ENCODE results near the gene SIGLEC1. TPM values are rescaled to one million over a fixed set of nuclear protein-coding genes. Genes with fewer than 3 reads are reported as not detected.

SIGLEC1 gene
- total and polyA plus RNA-seq, 8 donors: 0.09 to 3.7 (median 1.7) TPM

DNA sequence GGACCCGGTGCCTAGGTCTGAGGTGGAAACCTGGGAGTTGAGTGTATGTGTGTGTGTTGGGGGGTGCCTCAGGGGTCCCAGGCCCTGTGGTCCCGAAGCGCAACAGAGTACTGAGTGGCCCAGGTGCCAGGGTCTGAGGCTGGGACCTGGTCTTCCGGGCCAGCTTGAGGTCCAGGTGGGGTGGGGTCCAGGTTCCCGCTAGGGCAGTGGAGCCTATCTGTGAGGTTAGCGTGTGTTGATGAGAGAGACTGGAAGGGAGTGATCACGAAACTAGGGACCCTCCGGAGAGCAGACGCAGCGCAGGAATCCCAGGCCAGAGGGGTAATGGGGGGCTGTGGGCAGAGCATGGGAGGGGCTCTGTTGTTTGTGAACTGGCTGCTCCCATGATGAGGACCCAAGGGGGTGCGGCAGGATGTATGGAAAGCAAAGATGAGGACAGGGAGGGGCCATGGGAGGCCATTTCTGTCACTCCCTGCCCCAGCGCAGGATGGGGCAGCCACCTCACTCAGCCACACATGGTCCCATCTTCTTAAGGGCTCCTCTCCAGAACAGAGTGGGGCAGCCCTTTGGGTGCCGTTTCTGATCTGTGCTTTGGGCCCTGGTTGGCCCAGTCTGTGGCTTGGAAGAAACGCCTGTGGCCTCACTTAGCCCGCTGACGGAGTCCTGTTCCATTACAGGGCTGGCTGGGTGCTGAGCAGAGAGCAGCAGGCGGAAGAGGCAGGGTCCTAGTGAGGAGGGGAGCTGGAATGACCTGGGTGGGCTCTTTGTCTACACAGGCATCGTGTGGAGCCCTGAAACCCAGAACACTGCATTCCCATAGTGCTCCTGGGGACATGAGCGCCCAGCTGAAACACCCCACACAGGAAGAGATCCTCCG lies 21.0 kb upstream of the SIGLEC1 start:
- TF ChIP-seq, protein P1, sequence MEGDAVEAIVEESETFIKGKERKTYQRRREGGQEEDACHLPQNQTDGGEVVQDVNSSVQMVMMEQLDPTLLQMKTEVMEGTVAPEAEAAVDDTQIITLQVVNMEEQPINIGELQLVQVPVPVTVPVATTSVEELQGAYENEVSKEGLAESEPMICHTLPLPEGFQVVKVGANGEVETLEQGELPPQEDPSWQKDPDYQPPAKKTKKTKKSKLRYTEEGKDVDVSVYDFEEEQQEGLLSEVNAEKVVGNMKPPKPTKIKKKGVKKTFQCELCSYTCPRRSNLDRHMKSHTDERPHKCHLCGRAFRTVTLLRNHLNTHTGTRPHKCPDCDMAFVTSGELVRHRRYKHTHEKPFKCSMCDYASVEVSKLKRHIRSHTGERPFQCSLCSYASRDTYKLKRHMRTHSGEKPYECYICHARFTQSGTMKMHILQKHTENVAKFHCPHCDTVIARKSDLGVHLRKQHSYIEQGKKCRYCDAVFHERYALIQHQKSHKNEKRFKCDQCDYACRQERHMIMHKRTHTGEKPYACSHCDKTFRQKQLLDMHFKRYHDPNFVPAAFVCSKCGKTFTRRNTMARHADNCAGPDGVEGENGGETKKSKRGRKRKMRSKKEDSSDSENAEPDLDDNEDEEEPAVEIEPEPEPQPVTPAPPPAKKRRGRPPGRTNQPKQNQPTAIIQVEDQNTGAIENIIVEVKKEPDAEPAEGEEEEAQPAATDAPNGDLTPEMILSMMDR (IDR thresholded peaks at IDR 0.05): no peak
- 83 to 84% methylated on average over 20 of the region's 20 CpGs for WGBS, 2 donors
- ATAC-seq: no peak
- no peak for FAIRE-seq
- no peaks in the 10 kb centered on the region for H3K9me3 ChIP-seq
- peak overlapping the region in 2 of 4 donors; percentile 5 to 20 for H3K4me3 ChIP-seq
- no peak overlapping the region for H3K27ac ChIP-seq
- H3K36me3 ChIP-seq: no peaks in the 10 kb centered on the region
- intact Hi-C loops (cut with DNase I): no loop called here
- peaks cover 0 to 2% (median 0%) of the 10 kb centered on the region in 3 donors for H3K4me1 ChIP-seq
- peak in 1 of 6 donors; percentile 52 for DNase-seq
- H3K27me3 ChIP-seq: no peaks in the 10 kb centered on the region

DNA sequence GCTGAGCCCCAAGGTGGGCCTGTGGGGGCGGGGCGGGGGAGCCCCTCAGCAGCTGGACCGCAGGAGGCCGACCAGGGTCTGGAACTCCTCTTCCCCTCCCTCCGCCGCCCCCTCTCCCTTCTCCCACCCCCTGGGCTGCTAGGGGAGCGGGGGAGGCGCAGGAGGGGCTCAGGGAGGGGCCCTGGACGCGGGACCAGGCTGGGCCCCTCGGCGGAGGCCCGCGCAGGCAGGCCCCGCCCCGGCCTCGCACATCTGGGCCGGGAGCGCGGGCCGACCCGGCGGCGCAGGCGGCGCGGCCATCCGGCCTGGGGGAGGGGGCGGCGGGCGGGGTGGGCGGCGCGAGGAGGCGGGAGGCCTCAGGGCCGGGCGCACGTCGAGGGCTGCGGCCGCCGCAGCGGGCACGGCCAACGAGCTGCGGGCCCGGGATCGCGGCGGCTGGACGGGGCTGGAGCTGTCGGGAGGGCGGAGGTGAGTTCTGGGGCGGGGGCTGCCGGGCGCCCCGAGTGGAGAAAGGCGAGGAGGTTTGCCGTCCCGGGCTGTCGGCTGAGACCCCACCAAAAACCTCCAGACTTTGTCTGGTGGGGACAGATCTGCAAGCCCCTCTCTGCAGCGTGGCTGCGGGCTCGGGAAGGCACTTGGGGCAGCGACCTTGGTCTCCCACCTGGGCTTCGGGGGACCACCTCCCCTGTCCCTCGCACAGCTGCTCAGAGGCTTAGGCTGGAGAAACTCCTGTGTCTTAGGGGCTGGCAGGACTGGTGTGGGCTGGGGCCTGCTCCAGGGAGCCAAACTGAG lies 20.1 kb upstream of the SIGLEC1 start, which contains the start of gene HSPA12B:
TSS of gene HSPA12B (plus strand) at position 359 of the 792 bp plus-strand sequence. CDS start 5,990 bp downstream, outside the sequence.
- peak within 1 kb of the TSS in 2 of 4 donors; percentile 5 to 20 for H3K4me3 ChIP-seq
- H3K36me3 ChIP-seq: no peaks in the 10 kb centered on the region
- TF ChIP-seq, protein P1 (IDR thresholded peaks at IDR 0.05): no peak
- peaks cover 0 to 2% (median 0%) of the 10 kb centered on the region in 3 donors for H3K4me1 ChIP-seq
- no peaks in the 10 kb centered on the region for H3K9me3 ChIP-seq
- DNase-seq: peak in 1 of 6 donors; percentile 53
- ATAC-seq: peak in 1 of 4 donors; percentile 10
- H3K27ac ChIP-seq: no peak within 1 kb of the TSS
- H3K27me3 ChIP-seq: no peaks in the 10 kb centered on the region
- WGBS, 2 donors: 11 to 15% methylated on average over 33 to 67 of the region's 67 CpGs
- no peak for FAIRE-seq
- intact Hi-C loops (cut with DNase I): no loop called here

DNA sequence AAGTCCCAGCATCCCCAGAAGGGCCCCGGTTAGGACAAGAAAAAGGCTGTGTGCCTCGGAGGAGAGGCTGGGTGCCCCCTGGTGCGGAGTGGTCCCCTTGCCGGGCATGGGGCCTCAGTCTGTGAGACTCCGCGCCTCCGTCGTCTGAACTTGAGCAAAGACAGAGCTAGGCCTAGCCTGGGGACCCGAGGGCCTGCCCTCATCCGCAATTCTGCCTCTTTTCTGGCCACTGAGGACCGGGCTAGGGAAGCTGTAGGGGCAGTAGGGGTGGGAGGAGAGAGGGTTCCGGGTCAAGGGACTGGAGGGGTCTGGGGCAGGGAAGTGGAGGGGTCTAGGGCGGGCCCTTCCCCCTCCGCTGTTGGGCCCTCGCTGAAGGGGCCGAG lies 19.5 kb upstream of the SIGLEC1 start:
- DNase-seq (peak in 1 of 6 donors; percentile 55), ATAC-seq (no peak), FAIRE-seq (no peak)
- no peaks in the 10 kb centered on the region for H3K9me3 ChIP-seq
- no peak overlapping the region for H3K27ac ChIP-seq
- H3K27me3 ChIP-seq: no peaks in the 10 kb centered on the region
- WGBS, 2 donors: 74 to 85% methylated on average over 13 to 16 of the region's 16 CpGs
- H3K36me3 ChIP-seq: no peaks in the 10 kb centered on the region
- TF ChIP-seq, protein P1 (IDR thresholded peaks at IDR 0.05): no peak
- intact Hi-C loops (cut with DNase I): no loop called here
- no peak overlapping the region for H3K4me3 ChIP-seq
- H3K4me1 ChIP-seq: peaks cover 0 to 2% (median 0%) of the 10 kb centered on the region in 3 donors

DNA sequence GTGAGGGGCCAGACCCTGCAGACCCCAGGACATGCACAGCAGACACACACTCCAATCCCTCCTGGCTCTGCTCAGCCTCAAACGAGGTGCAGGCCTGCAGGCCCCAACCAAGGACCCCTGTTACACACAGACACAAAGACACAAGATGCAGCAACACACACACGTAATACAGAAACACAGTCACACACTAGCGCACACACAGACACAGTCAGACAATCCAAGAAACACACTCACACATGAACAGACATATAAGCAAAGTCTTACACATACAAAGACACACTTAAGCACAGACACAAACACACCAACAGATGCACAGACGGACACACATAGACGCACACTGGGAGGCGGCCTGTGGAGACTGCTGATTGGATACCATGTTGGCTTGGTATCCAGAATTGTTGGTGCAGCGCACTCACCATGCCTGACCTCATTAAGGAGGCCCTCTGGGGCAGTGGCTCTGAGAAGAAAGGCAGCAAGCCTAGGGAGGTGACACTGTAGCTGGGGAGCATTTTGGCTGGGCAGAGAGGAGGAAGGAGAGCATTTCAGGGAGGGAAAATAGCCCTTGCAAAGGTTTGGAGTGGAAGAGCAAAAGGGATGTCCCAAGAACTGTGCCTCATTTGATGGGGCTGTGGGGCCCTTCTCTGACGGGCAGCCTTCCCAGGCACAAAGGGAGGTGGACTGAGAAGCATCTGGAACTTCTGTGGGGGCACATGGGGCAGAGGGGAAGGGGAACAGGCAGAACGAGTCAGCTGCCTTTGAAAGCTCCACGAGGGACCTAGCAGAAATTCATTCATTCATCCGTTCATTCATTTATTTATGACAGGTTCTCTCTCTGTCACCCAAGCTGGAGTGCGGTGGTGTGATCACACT lies 18.6 kb upstream of the SIGLEC1 start:
- Histone ChIP-seq H3K36me3 (no peaks in the 10 kb centered on the region), H3K27ac (no peak overlapping the region), H3K9me3 (no peaks in the 10 kb centered on the region), H3K4me3 (no peak overlapping the region), H3K27me3 (no peaks in the 10 kb centered on the region), H3K4me1 (peaks cover 0 to 2% (median 0%) of the 10 kb centered on the region in 3 donors)
- DNase-seq (peak in 1 of 6 donors; percentile 11), FAIRE-seq (no peak), ATAC-seq (no peak)
- intact Hi-C loops (cut with DNase I): no loop called here
- 79 to 85% methylated on average over 12 of the region's 12 CpGs for WGBS, 2 donors
- TF ChIP-seq, protein P1 (IDR thresholded peaks at IDR 0.05): no peak
